K562 (cell line): Measurements from ENCODE around the gene CA6. TPM values are rescaled to one million over a fixed set of nuclear protein-coding genes. Genes with fewer than 3 reads are reported as not detected.

ENCODE experiments used
- ATAC-seq: fragments of 200-7000 bp; cut with Tn5 transposase; 3 replicates; pipeline ENCODE4 v1.9.1; 2020; ENCODE audit warnings: moderate library complexity
- BruUV-seq: library from RNA; stranded (reverse); fragments of 400-500 nt; replicated peaks from 2 replicates; lab custom pipeline; 2021; lab: Mats Ljungman, UMichigan
- CTCF ChIA-PET: fragments of 300-600 bp; formaldehyde crosslinking; extraction: SDS; loops from one replicate; lab custom pipeline; 2021; ENCODE audit warnings: low intra/inter-chr PET ratio; lab: Yijun Ruan, JAX
- POLR2A ChIA-PET: fragments of 300-600, 350-650 bp; sonication (Branson Sonifier 250); formaldehyde crosslinking; extraction: SDS; loops from one replicate; lab custom pipeline; 2021; ENCODE audit warnings: antibody characterized with exemption, inconsistent platforms; lab: Yijun Ruan, JAX
- DNase-seq, 4 experiments: peaks; one replicate each; pipeline versions ENCODE4 v3.0.0 to v3.0.0-alpha.2; 2011 to 2018; ENCODE audit warnings: low spot score in 3 of 4, mixed read lengths in 3 of 4; ENCODE audit errors: extremely low read depth in 1 of 4
- FAIRE-seq: peaks from 2 replicates; lab custom pipeline; 2011; peaks lifted over from hg19 to GRCh38; lab: Jason Lieb, UNC
- H2AFZ ChIP-seq: 2 replicates; pipeline ENCODE4 v1.6.0; 2011; ENCODE audit warnings: low read depth, low read length, control low read depth, inconsistent platforms
- H3K27ac ChIP-seq: fragments of 200-600 bp; 3 replicates; pipeline ENCODE4 v1.8.0; 2011; ENCODE audit warnings: low read depth, mild to moderate bottlenecking, control low read depth, inconsistent platforms, low read length, moderate library complexity, mixed read lengths; ENCODE audit errors: extremely low read depth
- H3K27me3 ChIP-seq, 2 experiments: fragments of 300-600 bp in 1 of 2; 2 replicates in 1 of 2; 3 replicates in 1 of 2; pipeline versions ENCODE4 v1.6.0 to v1.8.0; 2011; ENCODE audit warnings: inconsistent platforms in 2 of 2, low read length in 2 of 2, mild to moderate bottlenecking in 1 of 2, mixed read lengths in 1 of 2, moderate library complexity in 1 of 2; ENCODE audit not compliant: control insufficient read depth in 2 of 2, insufficient read depth in 2 of 2
- H3K36me3 ChIP-seq: fragments of 300-600 bp; 3 replicates; pipeline ENCODE4 v1.8.0; 2011; ENCODE audit warnings: mild to moderate bottlenecking, low read length, inconsistent platforms; ENCODE audit not compliant: control insufficient read depth, insufficient read depth
- H3K4me1 ChIP-seq, 2 experiments: fragments of 200-600 bp in 1 of 2; replicated peaks in 1 of 2; 2 replicates in 1 of 2; 3 replicates in 1 of 2; pipeline versions ENCODE4 v1.5.1 to v1.8.0; 2011; ENCODE audit warnings: inconsistent platforms in 2 of 2, low read length in 2 of 2, mild to moderate bottlenecking in 1 of 2, mixed read lengths in 1 of 2, moderate library complexity in 1 of 2; ENCODE audit not compliant: control insufficient read depth in 2 of 2, insufficient read depth in 2 of 2
- H3K4me2 ChIP-seq: 2 replicates; pipeline ENCODE4 v1.6.1; 2011; ENCODE audit warnings: low read length, control low read depth, inconsistent platforms, mixed read lengths; ENCODE audit not compliant: insufficient read depth
- H3K4me3 ChIP-seq: fragments of 200-600 bp; sonication (generic), shearing (Covaris generic); 2 replicates; pipeline ENCODE4 v1.5.1; 2016; ENCODE audit warnings: control low read depth, inconsistent platforms
- H3K79me2 ChIP-seq: fragments of 200-600 bp; 3 replicates; pipeline ENCODE4 v1.8.0; 2011; ENCODE audit warnings: low read length, inconsistent platforms; ENCODE audit not compliant: control insufficient read depth, insufficient read depth
- H3K9ac ChIP-seq, 2 experiments: 2 replicates each; pipeline versions ENCODE4 v1.6.0 to v1.6.1; 2011; ENCODE audit warnings: low read depth in 2 of 2, low read length in 2 of 2, control low read depth in 1 of 2, inconsistent platforms in 1 of 2, mild to moderate bottlenecking in 1 of 2, mixed read lengths in 1 of 2; ENCODE audit not compliant: insufficient read depth in 1 of 2
- H3K9me1 ChIP-seq: one replicate; pipeline ENCODE4 v1.6.0; 2011; ENCODE audit warnings: inconsistent platforms, mild to moderate bottlenecking, low read length, moderate library complexity; ENCODE audit not compliant: control insufficient read depth, insufficient read depth
- H3K9me3 ChIP-seq: replicated peaks from 2 replicates; pipeline ENCODE4 v1.5.1; 2011; ENCODE audit warnings: low read depth, low read length, inconsistent platforms; ENCODE audit not compliant: control insufficient read depth, insufficient read depth
- H4K20me1 ChIP-seq: replicated peaks from 2 replicates; pipeline ENCODE4 v1.6.1; 2011; ENCODE audit warnings: low read length, inconsistent platforms, mixed read lengths; ENCODE audit not compliant: control insufficient read depth, insufficient read depth
- FOXM1 ChIP-seq, 2 experiments: fragments of 450-650 bp in 1 of 2; sonication (generic) in 1 of 2; formaldehyde crosslinking in 1 of 2; IDR thresholded peaks; 2 replicates each; pipeline versions ENCODE4 v1.6.1 to v1.9.0; 2017 to 2022; ENCODE audit warnings: low read depth in 2 of 2, mild to moderate bottlenecking in 2 of 2, missing genetic modification reagents in 1 of 2, moderate library complexity in 1 of 2
- LCOR ChIP-seq: sonication (generic); formaldehyde crosslinking; IDR thresholded peaks from 2 replicates; pipeline ENCODE4 v1.8.0; 2022; ENCODE audit warnings: mild to moderate bottlenecking, missing genetic modification reagents
- NR2C1 ChIP-seq, 2 experiments: fragments of 450-650 bp; IDR thresholded peaks; 2 replicates each; pipeline ENCODE4 v1.6.1; 2017; ENCODE audit warnings: mild to moderate bottlenecking in 2 of 2, antibody characterized with exemption in 1 of 2, inconsistent platforms in 1 of 2, missing compliant biosample characterization in 1 of 2, missing genetic modification characterization in 1 of 2
- TEAD1 ChIP-seq, 2 experiments: fragments of 450-650 bp in 1 of 2; sonication (generic) in 1 of 2; formaldehyde crosslinking; IDR thresholded peaks; 2 replicates each; pipeline versions ENCODE4 v1.4.0 to v1.8.0; 2020 to 2022; ENCODE audit warnings: mild to moderate bottlenecking in 2 of 2, missing genetic modification reagents in 1 of 2
- TRIM24 ChIP-seq, 2 experiments: fragments of 450-650 bp; IDR thresholded peaks; 2 replicates each; pipeline ENCODE4 v1.6.1; 2016
- TRIM28 ChIP-seq: fragments of 450-650 bp; IDR thresholded peaks from 2 replicates; pipeline ENCODE4 v1.6.1; 2017
- ZNF77 ChIP-seq: fragments of 250-450 bp; sonication (Bioruptor Pico); IDR thresholded peaks from 2 replicates; pipeline ENCODE4 v1.5.0; 2020
- WGBS: fragments of 100-300 bp; shearing (Covaris generic); methylation state at CpG from one replicate; pipeline ENCODE4 v1.1.6; 2016; ENCODE audit warnings: low coverage, mixed read lengths; ENCODE audit not compliant: insufficient coverage; ENCODE audit errors: missing lambda C conversion rate; 5-methylcytosine and 5-hydroxymethylcytosine counted together
- in situ Hi-C: fragments of 300-500 bp; cut with MboI; formaldehyde crosslinking; loops from 4 replicates; pipeline ENCODE4 v1.15.0; 2018; ENCODE audit warnings: inconsistent platforms, mixed read lengths
- intact Hi-C: fragments of 100-400 bp; cut with micrococcal nuclease; formaldehyde crosslinking; loops from 2 replicates; pipeline ENCODE4 v1.14.2; 2022
- polyA plus RNA-seq, 8 experiments: library from polyadenylated mRNA; depleted of rRNA in 4 of 8; stranded (reverse) in 5 of 8; unstranded in 3 of 8; fragments of >200 nt; fragmentation: Nextera tagmentation in 2 of 8; fragmentation: Illumina TruSeq in 1 of 8; extraction: Ambion mirVana in 2 of 8; extraction: Trizol in 1 of 8; gene quantifications; 2 replicates each; pipeline versions ENCODE4 v1.2.1 to v1.2.3, GENCODE V29; 2011 to 2014; ENCODE audit warnings: inconsistent platforms in 1 of 8, missing spikeins in 1 of 8
- total RNA-seq, 7 experiments: library from RNA; depleted of rRNA in 6 of 7; stranded (reverse); fragments of >200 nt in 6 of 7; fragmentation: Illumina TruSeq in 2 of 7; extraction: Trizol in 2 of 7; gene quantifications; 2 replicates each; pipeline versions ENCODE4 v1.2.1 to v1.2.3, GENCODE V29; 2011 to 2021; ENCODE audit warnings: low replicate concordance in 1 of 7
- TF ChIP-seq, protein P1 (sequence below), 2 experiments: IDR thresholded peaks in 1 of 2; conservative IDR thresholded peaks in 1 of 2; 2 replicates each; pipeline ENCODE4 v1.6.1; 2016; ENCODE audit warnings: low read depth in 2 of 2, mild to moderate bottlenecking in 1 of 2, missing compliant biosample characterization in 1 of 2, missing genetic modification characterization in 1 of 2, moderate library complexity in 1 of 2
- TF ChIP-seq, protein P2 (sequence below): fragments of 450-650 bp; IDR thresholded peaks from 2 replicates; pipeline ENCODE4 v1.6.1; 2017; ENCODE audit warnings: antibody characterized with exemption
- TF ChIP-seq, protein P3 (sequence below): fragments of 450-650 bp; IDR thresholded peaks from 2 replicates; pipeline ENCODE4 v1.6.1; 2018; ENCODE audit not compliant: partially characterized antibody
- TF ChIP-seq, protein P4 (sequence below): fragments of 450-650 bp; conservative IDR thresholded peaks from 2 replicates; pipeline ENCODE4 v1.6.1; 2016; ENCODE audit warnings: missing genetic modification characterization, low read depth, mild to moderate bottlenecking, control low read depth, missing compliant biosample characterization

CA6 gene
- total and polyA plus RNA-seq, 9 of the 15 experiments (the other 6 are each of a cell fraction or from before 2014, with no cell fraction given) = not detected

DNA sequence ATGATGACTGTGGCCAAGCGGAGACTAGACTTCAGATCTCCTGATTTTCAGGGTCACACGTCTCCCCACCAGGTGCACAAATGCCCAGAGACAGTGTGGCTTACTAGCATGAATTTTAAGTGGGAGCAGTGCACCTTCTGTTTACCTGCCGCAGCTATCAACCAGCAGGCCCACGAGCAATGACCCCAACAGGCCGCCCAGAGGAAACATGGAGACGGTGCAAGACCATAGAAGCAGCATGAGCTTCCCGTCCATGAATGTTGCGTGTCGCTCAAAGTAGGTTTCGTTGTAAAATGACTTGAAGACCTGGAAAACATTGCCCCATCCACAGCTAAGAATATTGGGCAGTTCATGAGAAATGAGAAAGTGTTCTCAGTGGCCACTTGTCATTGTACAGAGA is 77.1 kb downstream of the CA6 start:
- FAIRE-seq (peak; percentile 67), ATAC-seq (peak; percentile 55), DNase-seq (no peak)
- peaks cover 0 to 6% of the 10 kb centered on the region in 2 experiments; a peak in 1 of 5 replicates for H3K4me1 ChIP-seq
- no peaks in the 10 kb centered on the region for H3K9me1 ChIP-seq
- no peak overlapping the region for H2AFZ ChIP-seq
- H3K36me3 ChIP-seq = no peaks in the 10 kb centered on the region
- in situ Hi-C loops = no loop called here
- 9% methylated on average over 10 of the region's 10 CpGs for WGBS
- no peak overlapping the region for H3K27ac ChIP-seq
- no peaks in the 10 kb centered on the region; the same call in 1 of the 2 replicates for H4K20me1 ChIP-seq
- H3K9ac ChIP-seq = no peak overlapping the region
- ChIA-PET POLR2A (interaction anchor here (0.5 kb wide), 1 partner anchor 12 kb away, joined by 3 read pairs; no protein-coding TSS in a partner anchor), CTCF (interaction anchor here (0.6 kb wide), 1 partner anchor 184 kb away, joined by 4 read pairs; no protein-coding TSS in a partner anchor)
- H3K4me3 ChIP-seq = no peak overlapping the region
- intact Hi-C loops = no loop called here
- no peaks in the 10 kb centered on the region for H3K79me2 ChIP-seq
- H3K9me3 ChIP-seq = no peaks in the 10 kb centered on the region
- H3K4me2 ChIP-seq = no peak overlapping the region
- peaks cover 44 to 71% of the 10 kb centered on the region in 2 experiments for H3K27me3 ChIP-seq
- no TSS peak for BruUV-seq
- TF ChIP-seq, protein P1, sequence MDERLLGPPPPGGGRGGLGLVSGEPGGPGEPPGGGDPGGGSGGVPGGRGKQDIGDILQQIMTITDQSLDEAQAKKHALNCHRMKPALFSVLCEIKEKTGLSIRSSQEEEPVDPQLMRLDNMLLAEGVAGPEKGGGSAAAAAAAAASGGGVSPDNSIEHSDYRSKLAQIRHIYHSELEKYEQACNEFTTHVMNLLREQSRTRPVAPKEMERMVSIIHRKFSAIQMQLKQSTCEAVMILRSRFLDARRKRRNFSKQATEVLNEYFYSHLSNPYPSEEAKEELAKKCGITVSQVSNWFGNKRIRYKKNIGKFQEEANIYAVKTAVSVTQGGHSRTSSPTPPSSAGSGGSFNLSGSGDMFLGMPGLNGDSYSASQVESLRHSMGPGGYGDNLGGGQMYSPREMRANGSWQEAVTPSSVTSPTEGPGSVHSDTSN (CRISPR knock-in tag; IDR thresholded peaks at IDR 0.05; ENCODE audit: low read depth) = no peak
- TF ChIP-seq, protein P1 (tag; conservative IDR thresholded peaks at IDR 0.05; ENCODE audit: low read depth) = no peak
- TF ChIP-seq, protein P2, sequence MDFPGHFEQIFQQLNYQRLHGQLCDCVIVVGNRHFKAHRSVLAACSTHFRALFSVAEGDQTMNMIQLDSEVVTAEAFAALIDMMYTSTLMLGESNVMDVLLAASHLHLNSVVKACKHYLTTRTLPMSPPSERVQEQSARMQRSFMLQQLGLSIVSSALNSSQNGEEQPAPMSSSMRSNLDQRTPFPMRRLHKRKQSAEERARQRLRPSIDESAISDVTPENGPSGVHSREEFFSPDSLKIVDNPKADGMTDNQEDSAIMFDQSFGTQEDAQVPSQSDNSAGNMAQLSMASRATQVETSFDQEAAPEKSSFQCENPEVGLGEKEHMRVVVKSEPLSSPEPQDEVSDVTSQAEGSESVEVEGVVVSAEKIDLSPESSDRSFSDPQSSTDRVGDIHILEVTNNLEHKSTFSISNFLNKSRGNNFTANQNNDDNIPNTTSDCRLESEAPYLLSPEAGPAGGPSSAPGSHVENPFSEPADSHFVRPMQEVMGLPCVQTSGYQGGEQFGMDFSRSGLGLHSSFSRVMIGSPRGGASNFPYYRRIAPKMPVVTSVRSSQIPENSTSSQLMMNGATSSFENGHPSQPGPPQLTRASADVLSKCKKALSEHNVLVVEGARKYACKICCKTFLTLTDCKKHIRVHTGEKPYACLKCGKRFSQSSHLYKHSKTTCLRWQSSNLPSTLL = no peak
- no peak for TF ChIP-seq LCOR (CRISPR knock-in tag)
- TF ChIP-seq FOXM1 (IDR thresholded peaks at IDR 0.05; ENCODE audit: low read depth) = no peak
- no peak for TF ChIP-seq FOXM1 (CRISPR knock-in tag; IDR thresholded peaks at IDR 0.05; ENCODE audit: low read depth)
- TF ChIP-seq, protein P3, sequence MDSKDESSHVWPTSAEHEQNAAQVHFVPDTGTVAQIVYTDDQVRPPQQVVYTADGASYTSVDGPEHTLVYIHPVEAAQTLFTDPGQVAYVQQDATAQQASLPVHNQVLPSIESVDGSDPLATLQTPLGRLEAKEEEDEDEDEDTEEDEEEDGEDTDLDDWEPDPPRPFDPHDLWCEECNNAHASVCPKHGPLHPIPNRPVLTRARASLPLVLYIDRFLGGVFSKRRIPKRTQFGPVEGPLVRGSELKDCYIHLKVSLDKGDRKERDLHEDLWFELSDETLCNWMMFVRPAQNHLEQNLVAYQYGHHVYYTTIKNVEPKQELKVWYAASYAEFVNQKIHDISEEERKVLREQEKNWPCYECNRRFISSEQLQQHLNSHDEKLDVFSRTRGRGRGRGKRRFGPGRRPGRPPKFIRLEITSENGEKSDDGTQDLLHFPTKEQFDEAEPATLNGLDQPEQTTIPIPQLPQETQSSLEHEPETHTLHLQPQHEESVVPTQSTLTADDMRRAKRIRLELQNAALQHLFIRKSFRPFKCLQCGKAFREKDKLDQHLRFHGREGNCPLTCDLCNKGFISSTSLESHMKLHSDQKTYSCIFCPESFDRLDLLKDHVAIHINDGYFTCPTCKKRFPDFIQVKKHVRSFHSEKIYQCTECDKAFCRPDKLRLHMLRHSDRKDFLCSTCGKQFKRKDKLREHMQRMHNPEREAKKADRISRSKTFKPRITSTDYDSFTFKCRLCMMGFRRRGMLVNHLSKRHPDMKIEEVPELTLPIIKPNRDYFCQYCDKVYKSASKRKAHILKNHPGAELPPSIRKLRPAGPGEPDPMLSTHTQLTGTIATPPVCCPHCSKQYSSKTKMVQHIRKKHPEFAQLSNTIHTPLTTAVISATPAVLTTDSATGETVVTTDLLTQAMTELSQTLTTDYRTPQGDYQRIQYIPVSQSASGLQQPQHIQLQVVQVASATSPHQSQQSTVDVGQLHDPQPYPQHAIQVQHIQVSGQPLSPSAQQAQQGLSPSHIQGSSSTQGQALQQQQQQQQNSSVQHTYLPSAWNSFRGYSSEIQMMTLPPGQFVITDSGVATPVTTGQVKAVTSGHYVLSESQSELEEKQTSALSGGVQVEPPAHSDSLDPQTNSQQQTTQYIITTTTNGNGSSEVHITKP = no peak
- TF ChIP-seq ZNF77 (CRISPR knock-in tag) = no peak
- TF ChIP-seq TEAD1 (CRISPR knock-in tag; IDR thresholded peaks at IDR 0.05) = no peak
- TF ChIP-seq, protein P4, sequence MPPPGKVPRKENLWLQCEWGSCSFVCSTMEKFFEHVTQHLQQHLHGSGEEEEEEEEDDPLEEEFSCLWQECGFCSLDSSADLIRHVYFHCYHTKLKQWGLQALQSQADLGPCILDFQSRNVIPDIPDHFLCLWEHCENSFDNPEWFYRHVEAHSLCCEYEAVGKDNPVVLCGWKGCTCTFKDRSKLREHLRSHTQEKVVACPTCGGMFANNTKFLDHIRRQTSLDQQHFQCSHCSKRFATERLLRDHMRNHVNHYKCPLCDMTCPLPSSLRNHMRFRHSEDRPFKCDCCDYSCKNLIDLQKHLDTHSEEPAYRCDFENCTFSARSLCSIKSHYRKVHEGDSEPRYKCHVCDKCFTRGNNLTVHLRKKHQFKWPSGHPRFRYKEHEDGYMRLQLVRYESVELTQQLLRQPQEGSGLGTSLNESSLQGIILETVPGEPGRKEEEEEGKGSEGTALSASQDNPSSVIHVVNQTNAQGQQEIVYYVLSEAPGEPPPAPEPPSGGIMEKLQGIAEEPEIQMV (tag) = no peak
- no peak for TF ChIP-seq NR2C1 (IDR thresholded peaks at IDR 0.05)
- TF ChIP-seq NR2C1 (tag; IDR thresholded peaks at IDR 0.05) = no peak
- no peak for TF ChIP-seq TRIM28
- no peak for TF ChIP-seq TRIM24 (IDR thresholded peaks at IDR 0.05)
